T-helper 1 cell treated with Interleukin-12 subunit alpha and Interleukin-12 subunit beta and Interleukin-4 antibody, amounts not matched to agents 30 ng/mL and 1 ng/mL, for 36 hours (primary cell): Measurements from ENCODE around the gene CCNYL1. TPM values are rescaled to one million over a fixed set of nuclear protein-coding genes. Genes with fewer than 3 reads are reported as not detected.
"Not testable (repeated sequence)": the region's sequence is repeated elsewhere in the genome, so short reads cannot be mapped to it uniquely, and the experiment has no call there.

Source experiments
- intact Hi-C: fragments of 100-400 bp; cut with micrococcal nuclease; formaldehyde crosslinking; loops from one replicate; pipeline ENCODE4 v1.15.1; 2024
- total RNA-seq: library from RNA; stranded (reverse); gene quantifications from 2 replicates; pipeline ENCODE4 v1.2.3, GENCODE V29; 2022

The CCNYL1 gene
- 8.0 and 8.9 TPM in 2 replicates for total RNA-seq

DNA sequence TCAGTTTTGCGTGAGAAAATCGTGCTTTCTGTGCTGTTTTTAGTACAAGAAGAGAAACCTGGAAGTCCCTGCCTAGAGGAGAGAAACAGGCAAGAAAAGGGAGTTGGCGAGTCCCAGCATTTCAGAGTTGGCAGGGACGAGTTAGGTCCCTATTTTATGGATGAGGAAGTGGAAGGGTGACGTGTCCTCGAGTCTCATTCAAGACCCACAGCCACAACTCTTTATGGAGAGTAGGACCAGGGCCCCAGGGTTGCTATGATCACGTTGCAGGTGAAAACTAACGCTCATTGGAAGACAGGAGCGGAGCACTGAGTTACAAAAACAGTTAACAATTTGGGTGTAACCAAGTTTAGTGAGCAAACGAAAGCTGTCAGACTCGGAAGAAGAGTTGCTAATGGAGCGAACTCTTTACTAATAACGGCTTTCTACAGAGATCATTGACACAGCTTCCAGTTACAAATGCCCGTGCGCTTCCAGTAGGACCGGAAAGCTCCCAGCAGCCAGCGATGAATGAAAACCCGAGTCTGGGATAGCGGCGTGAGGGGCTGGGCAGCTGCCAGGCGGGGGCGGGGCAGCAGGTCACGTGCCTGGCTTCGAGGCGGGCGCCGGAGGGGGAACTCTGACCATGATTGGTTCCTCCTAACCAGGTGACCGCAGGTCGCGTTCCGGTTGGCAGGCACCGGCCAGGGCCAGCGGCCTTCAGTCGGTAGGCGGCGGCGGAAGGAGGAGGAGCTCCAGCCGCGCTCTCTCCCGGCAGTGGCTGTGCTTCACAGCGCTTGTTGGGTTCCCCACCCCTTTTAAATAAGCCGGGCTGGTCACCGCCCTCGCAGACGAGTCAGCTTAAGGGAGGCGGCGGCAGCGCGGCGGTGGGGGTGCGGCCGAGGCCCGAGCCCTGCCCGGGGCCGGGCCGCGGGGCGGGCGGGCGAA, at the start of gene CCNYL1:
Gene CCNYL1 (plus strand): TSS at position 827 of the 927 bp plus-strand sequence. CDS start 257 bp downstream, outside the sequence.
- intact Hi-C loops = loop anchor here (1.0 to 5.0 kb wide), 12 partner anchors 58 to 1624 kb away; partner anchors contain the start of genes CREB1, EEF1B2, FASTKD2 and FZD5

DNA sequence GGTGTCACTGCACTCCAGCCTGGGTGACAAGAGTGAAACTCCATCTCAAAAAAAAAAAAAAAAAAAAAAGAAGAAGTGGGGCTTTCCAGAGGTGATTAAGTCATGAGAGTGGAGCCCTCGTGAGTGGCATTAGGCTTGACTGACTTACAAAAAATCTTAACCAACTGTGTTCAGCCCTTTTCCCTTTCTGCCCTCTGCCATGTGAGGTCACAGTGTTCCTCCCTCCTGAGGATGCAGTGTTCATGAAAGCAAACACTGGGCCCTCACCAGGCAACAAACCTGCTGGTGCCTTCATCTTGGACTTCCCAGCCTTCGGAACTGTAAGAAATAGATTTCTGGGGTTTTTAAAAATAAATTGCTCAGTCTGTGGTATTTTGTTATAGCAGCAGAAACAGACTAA, 49.2 kb upstream of the CCNYL1 start:
- intact Hi-C loops = no loop called here

DNA sequence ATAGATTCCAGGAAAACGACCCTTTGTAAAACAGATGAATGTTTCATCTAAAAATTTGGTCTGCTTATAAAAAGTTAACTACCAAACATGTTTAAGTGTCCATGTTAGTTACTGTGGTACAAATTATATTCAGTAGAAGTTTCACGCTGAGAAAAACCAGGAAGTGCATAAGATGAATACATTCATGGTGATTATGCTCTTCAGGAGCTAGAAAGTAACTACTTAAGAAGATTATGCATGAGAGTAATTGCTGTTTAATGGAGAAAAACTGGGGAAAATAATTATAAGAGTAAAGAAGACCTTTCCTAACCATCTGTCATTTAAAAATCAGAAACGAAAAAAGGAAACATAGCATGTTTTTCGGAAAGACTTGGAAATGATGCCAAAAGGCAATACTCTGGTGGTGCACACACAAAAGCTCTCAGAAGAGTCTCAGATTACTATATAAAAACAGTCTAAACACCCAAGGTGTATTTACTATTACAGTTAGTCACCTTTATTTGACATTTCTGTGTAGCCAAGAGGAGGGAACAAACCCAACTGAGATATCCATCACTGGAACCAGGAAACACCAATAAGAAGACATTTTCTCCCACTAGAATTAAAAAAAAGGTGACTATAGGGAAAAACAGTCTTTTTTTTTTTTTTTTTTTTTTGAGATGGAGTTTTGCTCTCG, 47.4 kb upstream of the CCNYL1 start:
- intact Hi-C loops = no loop called here

DNA sequence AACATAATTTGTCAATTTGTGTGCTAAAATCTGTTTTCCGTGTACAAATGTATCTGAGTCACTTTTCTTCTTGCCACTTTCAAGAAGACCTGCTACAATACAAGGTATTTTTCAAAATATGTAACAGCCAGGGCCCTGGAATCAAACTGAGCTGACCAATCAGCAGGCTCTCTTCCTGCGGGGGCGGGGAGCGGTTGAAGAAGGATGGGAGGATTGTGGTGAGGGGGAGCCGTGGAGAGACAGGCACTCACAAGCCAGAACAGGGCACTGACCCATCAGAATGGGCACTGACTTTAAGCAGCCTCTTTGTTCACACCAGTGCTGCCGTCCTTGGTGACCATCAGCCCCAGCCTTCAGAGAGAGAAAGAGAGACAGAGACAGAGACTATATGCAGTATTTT, 40.6 kb upstream of the CCNYL1 start:
- intact Hi-C loops = no loop called here

DNA sequence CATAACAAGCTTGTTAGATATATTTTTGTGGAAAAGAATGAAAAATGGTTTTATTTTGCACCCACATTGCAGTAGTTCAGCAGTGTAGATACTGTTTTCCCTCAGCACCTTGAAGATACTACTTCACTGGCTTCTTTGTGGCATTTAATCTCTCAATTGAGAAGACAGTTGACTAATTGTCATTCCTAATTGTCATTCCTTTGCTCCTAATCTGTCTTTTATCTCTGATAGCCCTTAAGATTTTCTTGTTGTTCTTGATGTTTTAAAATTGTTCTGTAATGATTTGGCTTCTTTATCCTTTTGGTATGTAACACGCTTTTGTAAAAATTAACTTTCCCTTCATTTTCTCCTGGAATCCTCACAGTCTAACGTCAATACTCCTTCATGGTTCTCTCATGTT, 38.0 kb upstream of the CCNYL1 start:
- intact Hi-C loops = no loop called here

DNA sequence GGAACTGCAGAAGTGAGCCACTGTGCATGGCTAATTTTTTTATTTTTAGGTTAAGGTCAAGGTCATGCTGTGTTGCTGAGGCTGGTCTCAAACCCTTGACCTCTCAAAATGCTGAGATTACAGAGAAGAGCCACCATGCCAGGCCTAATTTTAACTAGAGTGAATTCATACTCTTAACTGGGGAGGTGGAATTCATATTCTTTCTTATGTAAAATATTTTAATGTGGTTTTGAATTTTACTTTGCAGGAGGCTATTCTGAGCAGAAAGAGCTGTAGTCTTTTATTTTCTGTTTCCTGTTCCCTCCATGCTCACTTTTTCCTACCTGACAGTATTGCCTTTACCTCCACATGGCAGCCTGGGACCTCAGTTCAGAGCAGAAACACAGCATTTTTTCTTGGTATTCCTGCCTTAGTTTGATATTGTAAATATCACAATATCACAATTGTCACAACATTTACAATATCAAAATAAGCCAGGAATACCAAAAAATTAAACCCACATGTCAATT, 37.1 kb upstream of the CCNYL1 start:
- intact Hi-C loops = no loop called here

DNA sequence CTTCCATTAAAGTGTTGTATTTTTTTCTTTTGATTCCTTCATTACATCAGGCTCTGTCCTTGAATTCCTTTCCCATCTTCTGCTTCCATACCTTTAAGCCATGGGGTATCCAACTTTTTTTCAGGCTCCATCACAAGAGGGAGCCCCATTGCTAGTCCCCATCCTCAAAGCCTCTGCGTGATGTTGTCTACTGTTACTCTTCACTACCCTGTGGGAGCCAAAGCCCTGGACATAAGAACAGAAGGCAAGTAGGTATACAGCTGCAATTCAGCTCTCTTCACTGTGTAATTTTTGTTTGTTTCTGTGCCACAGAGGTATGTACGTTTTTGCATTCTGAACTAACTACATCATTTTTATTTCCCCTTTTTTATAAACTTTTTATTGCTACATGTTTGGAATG, 36.6 kb upstream of the CCNYL1 start:
- intact Hi-C loops = no loop called here

DNA sequence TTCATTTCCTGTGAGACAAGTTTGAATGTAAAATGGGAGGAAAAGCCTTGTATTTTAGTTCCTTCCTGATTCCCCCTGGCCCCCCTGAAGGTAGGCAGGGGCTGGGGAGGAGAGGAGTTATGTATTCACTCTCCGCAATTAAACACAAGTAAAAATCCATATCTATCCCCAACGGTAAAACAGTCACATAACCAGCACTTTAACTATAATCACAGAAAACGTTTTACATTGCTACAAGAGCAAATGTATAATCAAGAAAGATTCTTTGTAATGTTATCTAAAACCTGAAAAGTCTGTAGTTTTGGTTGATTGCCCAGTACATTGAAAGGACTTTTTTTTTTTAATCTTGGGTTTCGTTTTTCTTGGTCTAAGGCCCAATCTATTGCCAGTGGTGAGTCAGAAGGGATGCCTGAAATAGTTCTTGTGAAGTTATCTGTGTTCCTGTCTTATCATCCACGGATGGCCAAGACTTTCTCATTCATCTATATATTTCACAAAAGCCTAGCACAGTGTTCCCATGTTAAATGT, 34.5 kb upstream of the CCNYL1 start:
- intact Hi-C loops = no loop called here

DNA sequence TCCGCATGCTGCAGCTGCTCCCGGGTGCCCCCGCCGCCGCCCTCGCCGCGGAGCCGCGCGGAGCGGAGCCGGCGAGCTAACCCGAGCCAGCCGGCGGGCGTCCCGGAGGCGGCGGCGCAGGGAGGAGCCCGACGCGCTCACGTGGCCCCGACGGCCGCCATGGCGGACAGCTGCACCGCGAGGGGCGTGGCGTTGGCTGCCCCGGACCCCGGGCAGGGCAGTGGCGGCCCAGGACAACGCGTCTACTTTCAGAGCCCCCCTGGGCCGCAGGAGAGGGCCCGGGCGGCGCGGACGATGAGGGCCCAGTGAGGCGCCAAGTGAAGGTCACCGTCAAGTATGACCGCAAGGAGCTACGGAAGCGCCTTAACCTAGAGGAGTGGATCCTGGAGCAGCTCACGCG, 30.0 kb upstream of the CCNYL1 start:
- intact Hi-C loops = no loop called here

DNA sequence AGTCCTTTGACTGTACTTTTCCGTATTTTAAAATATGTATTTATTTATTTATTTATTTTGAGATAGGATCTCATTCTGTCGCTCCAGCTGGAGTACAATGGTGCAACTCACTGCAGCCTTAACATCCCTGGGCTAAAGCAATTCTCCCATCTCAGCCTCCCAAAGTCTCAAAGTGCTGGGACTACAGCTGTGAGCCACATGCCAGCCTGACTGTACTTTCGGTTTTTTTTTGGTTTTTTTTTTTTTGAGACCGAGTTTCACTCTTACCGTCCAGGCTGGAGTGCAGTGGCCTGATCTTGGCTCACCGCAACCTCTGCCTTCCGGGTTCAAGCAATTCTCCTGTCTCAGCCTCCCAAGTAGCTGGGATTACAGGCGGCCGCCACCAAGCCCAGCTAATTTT, 28.9 kb upstream of the CCNYL1 start:
- intact Hi-C loops = no loop called here

DNA sequence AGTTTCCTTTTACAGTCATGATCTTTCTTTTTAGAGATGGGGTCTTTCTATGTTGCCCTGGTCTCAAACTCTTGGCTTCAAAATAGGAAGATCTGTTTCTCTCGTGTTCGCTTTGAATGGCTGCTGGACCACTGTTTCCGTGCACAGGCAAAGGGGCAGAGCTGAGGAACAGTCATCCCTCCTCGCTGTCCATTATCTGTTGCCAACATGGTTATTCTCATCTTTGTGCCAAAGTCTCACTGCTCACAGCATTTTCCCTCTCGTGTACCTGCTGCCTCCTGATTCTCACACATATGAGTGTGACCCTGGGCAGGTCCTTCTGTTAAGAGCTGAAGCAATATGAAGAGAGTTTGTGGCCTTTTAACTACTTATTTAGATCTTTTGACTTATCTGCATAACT, 28.0 kb upstream of the CCNYL1 start:
- intact Hi-C loops = no loop called here

DNA sequence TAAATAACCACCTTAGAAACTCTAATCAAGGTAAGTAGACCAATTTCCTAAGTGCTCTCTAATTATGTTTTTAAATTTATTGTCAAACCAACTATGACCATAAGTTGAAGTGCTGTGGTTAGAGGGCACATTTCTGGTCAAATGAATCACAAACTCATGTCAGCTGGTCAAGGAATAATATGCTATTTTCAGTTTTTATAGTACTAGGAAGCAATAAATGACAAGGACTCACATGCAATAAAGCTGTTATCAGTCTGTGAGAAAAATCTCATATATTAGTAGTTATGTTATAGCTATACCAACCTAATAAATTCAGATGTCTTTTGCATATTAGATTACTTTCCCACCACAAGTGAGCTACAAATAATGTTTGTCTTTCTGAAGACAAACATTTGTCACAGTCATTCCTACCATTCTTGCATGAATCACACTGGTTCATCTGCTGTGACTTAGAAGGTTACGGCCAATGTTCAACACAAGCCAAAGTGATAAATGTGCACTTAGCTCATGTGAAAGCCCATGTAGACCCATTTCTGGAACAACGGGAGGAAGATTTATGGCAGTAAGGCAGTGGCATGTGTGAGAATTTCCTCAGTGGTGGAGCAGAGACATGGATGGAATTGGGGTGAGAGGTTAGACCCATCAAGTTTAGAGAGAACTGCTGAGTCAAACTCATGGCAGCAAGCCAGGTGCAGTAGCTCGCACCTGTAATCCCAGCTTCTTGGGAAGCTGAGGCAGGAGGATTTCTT, 27.4 kb upstream of the CCNYL1 start:
- intact Hi-C loops = no loop called here

DNA sequence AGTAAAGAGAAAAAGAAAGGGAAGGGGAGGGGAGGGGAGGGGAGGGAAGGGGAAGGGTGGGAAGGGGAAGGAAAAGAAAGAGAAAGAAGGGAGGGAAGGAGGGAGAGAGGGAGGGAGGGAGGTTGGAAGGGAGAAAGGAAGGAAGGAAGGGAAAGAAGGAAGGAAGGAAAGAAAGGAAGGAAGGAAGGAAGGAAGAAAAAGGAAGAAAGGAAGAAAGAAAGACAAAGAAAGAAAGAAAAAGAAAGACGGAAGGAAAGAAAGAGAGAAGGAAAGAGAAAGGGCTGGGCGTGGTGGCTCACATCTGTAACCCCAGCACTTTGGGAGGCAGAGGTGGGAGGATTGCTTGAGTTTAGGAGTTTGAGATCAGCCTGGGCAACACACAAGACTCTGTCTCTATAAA, 24.6 kb upstream of the CCNYL1 start:
- intact Hi-C loops = no loop called here

DNA sequence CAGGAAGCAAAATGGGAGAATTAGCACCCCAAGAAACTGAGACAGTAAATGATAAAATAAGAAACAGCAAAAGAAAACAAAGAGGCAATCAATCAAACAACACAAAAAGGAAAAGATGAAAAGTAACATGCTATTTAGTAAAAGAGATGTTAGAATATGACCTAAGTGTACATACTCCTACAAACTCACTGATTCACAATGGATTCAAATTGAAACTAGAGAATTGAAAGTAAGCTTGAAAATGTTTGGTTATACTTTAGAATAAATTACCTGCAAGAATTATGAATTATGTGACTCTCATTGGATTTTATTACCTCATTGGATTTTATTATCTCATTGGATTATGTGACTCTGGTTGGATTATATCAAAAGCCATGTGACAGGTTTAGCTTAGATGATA, 22.8 kb upstream of the CCNYL1 start:
- intact Hi-C loops = no loop called here

DNA sequence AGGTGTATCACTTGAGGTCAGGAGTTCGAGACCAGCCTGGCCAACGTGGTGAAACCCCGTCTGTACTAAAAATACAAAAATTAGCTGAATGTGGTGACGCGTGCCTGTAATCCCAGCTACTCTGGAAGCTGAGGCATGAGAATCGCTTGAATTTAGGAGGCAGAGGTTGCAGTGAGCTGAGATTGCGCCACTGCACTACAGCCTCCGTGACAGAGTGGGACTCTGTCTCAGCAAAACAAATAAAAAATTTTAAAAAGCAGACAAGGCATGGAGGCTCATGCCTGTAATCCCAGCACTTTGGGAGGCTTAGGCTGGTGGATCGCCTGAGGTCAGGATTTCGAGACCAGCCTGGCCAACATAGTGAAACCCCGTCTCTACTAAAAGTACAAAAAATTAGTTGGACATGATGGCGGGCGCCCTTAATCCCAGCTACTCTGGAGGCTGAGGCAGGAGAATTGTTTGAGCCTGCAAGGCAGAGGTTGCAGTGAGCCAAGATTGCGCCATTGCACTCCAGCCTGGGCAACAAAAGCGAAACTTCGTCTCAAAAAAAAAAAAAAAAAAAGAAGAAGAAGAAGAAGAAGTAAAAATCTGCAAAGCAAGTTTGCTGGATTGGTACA, 20.5 kb upstream of the CCNYL1 start:
- intact Hi-C loops = not testable (repeated sequence)

DNA sequence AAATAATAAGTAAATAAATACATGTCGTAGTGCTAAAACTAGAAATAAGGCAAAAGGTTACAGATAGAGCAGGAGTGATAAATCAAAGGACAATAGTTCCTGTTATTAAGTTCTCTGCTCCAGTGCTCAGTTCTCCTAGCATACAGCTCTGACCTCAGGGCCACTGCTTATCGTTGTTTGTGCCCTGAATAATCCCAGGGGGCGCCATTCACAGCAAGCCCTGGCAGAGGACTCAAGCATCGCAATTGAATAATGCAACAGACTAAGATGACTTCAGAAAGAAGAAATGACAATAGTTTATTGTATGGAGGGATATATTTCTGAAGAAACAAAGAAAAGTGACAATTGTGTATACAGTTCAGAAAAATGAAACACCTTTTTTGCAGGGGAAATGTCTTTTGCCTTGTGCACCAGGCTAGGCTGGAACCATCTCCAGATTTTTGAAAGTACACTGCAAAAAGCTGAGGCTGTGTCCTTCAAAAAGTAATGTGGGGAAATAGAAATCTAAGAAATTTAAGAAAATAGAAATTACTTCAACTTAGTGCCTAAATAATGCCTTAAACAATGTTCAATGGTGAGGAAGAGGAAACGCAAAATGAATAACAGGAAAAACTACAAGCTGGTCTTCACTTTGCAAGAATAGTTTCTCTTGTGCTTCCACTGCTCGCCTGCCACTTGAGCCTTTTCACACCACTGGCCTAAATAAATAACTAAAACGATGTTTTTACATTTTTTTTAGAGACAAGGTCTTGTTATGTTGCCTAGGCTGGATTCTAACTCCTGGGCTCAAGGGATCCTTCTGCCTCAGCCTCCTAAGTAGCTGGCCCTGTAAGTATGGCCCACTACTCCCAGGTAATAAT, 19.0 kb upstream of the CCNYL1 start:
- intact Hi-C loops = loop anchor here (1.0 to 2.0 kb wide), 3 partner anchors 281 to 380 kb away; no protein-coding TSS in a partner anchor

DNA sequence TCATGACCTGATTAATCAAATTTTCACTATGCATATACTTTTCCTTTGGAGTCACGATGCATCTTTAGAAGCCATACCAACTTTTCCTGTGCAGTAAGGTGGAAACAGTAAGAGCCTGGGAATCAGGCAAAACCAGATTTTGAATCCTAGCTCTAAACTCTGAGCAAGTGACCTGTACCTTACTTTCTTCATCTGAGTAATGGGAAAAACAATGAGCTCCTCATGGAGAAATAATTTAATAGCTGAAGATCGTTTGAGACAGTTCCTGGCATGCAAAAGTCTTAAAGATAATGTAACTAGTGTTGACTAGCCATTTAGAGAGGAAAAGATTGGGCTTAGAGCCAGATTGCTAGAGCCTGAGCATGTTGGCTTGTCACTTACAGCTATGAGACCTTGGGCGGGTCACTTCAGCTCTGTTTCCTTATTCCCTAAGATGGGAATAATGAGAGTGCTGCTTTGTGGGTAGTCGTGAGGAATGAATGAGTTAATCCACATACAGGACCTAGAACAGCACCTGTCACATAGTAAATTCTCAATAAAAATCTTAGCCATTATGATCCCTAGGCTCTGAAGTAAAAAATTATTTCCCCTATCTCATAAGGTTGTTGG, 17.7 kb upstream of the CCNYL1 start:
- intact Hi-C loops = loop anchor here (2.0 kb wide), 2 partner anchors 347 to 379 kb away; no protein-coding TSS in a partner anchor

DNA sequence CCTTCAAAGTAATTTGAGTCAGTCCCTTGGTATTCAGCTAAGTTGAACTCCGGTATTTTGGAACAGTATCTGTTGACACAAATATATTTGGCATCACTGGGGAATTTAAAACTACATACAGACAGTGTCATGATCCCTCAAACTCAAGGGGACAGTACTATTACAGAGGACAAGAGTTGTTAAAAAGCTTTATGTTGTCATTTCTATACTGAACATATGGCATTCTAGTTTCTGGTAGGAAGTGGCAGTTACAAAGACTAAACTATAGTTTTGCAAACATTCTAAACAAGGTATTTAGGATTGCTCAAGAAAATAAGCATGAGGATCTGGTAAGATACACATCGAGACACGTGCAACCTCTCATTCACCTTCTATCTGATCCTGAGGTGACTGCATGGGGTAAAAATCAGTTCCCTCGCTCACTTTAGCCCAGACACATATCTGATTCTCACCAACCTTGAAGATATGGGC, 16.6 kb upstream of the CCNYL1 start:
- intact Hi-C loops = no loop called here

DNA sequence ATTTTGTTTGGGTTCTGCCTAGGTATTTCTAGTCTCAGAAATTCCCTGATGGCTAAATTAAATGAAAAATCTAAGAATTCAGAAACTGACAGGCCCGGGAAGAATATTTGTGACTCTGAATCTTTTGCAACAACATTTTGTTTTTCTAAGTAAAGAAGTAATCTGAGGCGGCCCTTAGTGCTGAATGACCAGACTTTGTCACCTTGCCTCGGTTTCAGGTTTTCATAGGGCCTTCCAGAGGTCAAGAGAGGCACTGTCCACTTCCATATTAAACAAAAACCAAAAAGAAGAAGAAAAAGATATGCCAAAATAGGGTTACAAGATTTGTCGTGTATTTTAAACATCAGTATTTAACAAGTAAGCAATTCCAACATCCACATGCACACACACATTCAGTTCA, 16.1 kb upstream of the CCNYL1 start:
- intact Hi-C loops = no loop called here
